GM19238 (cell line): Measurements from ENCODE around the gene MTR.

Source experiments
- DNase-seq: peaks from one replicate; pipeline ENCODE4 v3.0.0; 2011; ENCODE audit warnings: low spot score; ENCODE audit not compliant: insufficient read length

The MTR gene

GRCh38 chr1:236862615-236863211 is 67.6 kb downstream of the MTR start:
- DNase-seq, result no peak

DNA sequence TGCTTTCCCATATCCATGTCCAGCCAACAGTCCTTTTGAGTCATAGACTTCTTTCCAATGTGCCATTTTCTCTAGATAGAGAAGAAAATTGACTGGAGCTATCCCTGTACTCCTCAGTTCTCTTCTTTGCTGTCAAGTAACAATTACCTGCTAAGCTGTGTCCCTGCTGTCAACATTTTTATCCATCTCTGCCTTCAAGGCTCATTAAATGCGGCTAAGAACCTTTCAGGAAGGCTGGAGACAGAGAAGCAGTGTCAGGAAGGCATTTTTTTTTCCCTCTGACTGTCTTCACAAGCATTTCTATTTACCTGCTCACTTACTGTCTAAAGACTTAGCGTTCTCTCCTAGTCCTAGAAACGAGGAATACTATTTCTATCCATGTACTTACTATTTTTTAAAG is 69.1 kb downstream of the MTR start:
- DNase-seq, result no peak

- no peak for DNase-seq
These were observed 70.1 kb downstream of the MTR start for GRCh38 chr1:236864996-236865817.

DNA sequence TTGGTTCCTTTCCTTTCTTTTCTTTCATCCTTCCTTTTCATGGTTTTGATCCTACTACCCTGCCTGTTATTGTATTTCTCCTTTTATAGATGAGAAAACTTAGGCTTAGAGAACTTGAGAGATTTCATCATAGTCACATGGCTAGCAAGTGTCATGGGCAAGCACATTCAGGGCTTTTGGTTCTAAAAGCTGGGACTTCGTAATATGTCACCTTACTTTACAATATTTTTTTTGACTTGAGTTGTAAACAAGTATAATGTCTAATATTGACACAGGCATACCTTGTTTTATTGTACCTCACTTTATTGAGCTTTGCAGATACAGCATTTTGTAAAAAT is 70.7 kb downstream of the MTR start:
- no peak for DNase-seq

DNA sequence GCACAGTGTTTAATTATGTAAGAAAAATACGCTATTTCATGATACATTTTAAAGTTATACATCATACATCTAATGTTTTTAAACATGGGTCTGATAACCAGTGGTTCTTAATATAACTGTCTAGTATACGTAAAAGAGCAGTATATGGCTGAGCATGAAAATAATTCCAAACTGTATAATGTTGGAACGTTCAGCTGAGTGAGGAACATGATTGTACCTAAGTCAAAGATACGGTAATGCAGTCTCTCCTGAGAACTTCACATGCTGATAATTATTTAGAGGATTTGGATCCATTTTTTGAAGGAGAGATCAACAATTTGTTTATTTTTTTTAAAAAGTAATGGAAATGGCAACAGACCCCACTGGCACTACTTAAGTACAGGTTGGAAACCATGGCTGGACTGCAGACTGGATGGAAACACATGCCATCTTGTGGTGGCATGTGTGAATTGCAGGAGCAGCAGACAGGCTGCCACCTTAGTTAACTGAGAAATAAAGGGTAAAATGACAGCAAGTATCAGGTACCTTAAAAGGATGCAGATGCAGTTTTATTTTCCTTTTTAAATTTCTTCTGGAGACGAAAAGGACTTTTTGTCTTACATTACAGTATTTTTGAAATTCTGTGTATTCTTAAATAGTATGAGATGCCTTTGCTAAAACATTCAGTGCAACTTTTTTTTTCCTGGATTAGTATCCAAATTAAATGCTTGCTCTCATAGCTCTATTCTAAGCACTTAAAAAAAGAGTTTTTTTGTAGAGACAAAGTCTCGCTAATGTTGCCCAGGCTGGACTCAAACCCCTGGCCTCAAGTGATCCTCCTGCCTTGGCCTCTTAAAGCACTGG is 73.8 kb downstream of the MTR start:
- peak; percentile 26 for DNase-seq

DNA sequence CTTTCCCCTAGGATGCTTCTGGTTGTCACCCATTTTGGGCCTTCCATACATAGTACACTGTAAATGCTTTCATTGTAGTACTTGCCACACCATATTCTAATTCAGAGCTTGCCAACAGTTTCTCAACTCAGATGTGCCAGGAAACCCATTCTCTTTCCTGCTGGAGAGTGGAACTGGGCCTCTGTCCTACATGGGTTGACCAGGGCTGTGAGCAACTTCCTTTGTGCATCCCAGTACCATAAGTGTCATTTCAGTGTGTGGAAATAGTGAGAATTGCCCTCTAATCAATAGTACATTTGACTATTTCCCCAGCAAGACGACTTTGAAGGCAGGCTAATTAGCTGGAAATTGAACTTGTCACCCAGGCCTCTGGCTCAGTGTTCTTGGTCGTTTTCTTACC is 74.8 kb downstream of the MTR start:
- no peak for DNase-seq

- no peak for DNase-seq
These were observed 75.6 kb downstream of the MTR start for GRCh38 chr1:236870721-236871120.

DNA sequence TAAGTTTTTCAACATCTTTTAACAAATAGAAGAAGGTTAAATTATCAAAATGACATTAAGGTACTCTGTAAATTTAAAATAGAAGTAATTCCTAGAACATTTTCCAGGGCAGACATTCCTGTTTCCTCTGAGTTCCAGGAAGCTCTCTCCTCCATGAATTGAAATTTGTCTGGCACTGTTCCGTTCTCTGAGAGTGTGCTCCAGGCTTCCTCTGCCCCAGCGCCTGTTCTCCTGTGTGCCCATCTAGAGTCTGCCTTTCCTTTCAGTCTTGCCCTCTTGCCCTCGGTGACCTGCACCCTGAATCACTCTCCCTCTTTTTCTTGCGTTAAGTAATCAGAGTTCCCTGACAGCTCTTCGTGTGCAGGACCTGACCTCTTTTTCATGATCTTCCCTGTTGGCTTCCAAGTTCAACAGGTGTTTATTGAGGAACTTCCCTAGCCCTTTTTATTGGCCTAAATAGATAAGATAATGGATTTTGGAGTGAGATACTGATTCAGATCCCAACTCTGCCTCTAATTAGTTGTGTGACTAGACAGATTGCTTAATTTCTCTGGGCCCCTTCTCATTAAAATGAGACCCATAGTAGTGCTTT is 77.1 kb downstream of the MTR start:
- no peak for DNase-seq

DNA sequence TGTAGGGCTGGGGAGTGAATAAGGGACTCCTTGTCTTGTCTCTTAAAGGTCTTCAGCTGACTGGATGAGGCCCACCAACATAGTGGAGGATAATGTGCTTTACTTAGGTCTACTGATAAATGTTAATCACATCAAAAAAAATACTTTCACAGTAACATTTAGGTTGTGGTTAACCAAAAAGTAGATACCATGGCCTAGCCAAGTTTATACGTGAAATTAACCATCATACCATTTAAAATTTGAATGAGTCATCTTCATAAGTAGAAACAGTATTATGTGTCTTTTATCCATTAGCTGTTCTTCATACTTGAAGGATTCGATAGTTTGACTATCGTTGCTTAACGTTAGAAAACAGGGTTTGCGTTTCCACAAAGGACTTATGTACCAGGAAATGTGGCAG is 80.9 kb downstream of the MTR start:
- DNase-seq, result no peak

DNA sequence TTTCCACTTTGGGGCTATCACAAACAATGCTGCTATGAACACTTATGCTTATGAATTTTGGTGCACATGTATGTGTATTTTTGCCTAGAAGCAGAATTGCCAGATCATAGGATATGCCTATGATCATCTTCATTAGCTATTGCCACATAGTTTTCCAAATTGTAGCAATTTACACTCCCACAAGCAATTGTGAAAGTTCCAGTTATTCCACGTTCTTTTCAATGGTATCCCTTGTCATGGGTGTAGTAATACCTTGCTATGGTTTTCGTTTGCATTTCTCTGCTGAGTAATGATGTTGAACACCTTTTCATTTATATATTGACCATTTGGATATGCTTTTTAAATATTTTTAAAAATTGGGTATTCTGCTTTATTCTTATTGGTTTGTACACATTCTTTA is 82.6 kb downstream of the MTR start:
- DNase-seq, result no peak

GRCh38 chr1:236880209-236880608 is 85.1 kb downstream of the MTR start:
- DNase-seq, result no peak

GRCh38 chr1:236882678-236883077 is 87.6 kb downstream of the MTR start:
- DNase-seq, result no peak

DNA sequence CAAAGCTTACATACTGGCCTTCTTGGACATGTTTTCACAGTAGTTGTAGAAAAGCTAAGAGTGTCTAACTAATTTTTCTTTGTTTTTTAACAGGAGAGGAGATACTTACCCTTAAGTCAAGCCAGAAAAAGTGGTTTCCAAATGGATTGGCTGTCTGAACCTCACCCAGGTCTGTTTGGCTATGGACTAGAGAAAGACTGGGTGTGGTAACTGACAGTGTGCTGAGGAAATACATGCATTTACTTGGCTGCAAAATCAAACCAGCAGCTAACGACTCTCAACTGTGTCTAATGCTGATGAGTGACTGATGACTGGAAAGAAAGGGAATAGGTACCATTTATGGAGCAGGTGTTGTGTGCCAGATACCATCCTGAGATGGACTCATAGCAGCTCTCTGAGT is 91.1 kb downstream of the MTR start:
- no peak for DNase-seq

DNA sequence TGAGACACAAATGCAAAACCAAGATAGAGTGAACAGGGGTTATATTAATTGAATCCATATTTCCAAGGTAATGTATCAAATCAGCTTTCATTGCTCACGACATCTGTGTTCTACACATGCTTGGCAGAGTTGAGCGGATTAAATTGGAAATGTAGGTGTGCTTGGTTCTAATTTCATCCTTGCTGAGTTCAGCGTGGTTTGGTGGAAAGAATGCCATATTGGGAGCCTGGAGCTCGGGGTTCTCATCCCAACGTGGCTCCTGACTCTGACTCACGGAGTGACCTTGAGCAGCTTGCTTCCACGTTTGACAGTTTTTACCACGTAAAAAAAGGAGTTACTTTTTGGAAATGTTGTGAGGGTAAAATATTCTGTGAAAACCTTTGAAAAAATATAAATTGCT is 92.0 kb downstream of the MTR start:
- DNase-seq, result no peak

DNA sequence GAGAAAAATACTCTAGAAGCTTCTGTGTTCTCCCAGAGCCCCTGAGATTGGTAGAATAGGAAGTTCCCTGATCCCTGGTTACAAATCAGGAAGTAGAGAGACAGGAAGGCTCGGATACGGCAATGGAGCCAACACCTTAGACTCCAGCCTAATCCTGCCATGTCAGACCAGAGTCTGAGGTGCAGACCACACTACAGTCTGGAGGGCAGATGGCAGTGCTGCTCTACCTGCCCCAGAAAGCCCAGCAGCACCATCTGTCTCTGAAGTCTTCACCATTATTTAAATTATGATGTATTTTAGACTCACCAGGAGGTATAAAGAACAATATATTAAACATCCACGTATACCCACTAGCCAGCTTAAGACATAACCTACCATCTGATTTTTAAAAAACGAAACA is 93.0 kb downstream of the MTR start:
- no peak for DNase-seq

DNA sequence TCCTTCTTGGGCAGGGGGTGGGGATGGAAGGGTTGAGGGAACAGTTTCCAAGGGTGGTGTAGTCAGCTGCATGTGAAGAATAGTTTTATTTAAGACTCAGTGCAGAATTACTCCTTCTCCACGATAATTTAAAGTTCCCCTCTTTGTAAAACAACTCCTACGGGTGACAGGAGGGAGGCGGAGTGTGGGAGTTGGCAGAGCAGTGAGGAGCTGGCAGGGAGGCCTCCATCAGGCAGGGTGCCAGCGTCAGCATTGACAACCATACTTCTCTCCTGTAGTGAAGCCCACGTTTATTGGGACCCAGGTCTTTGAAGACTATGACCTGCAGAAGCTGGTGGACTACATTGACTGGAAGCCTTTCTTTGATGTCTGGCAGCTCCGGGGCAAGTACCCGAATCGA is 93.8 kb downstream of the MTR start:
- DNase-seq, result no peak

DNA sequence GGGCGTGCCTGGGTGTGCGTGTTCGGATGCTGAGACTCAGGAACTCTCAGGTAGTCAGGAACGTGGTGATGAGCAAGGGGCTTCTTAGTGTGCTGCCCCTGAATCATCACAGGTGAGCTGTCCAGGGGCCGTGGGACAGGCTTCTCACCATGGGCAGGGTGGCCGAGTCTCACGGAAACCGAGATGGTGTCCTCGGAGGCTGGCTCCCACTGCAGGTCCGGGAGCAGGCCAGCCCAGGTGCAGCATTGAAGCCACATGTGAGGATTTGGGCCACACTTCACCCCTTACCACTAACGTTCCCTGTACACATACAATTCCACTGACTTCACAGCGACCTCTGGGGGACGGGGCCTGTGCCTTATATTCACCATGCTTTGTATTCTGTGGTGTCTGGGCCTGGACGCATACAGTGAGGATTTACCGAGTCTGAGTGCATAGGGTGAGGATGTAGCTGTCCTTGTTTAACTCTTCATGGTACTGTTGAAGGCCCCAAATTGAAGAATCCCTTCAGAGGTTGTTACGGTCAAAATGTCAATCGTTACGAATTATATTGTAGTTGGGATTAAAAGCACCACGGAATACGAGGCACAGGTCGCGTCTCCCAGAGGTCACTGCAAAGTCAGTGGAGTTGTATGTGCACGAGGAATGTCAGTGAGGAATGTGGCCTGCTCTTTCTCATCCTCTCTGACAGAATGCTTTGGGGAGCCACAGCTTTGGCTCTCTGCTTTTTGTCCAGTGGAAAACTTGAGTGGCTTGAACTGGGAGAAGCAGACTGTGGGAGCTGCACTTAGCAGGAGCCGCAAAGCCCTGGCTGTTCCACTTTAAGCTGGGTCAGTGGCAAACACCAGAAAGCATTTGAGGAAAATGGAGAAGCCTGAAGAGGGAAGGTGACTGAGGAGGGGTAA is 95.3 kb downstream of the MTR start:
- DNase-seq, result no peak

- DNase-seq, result no peak
These were observed 98.8 kb downstream of the MTR start for GRCh38 chr1:236893626-236894545.

GRCh38 chr1:236895665-236896387 is 100.7 kb downstream of the MTR start:
- no peak for DNase-seq
